Activated CD8-positive, alpha-beta T cell treated with anti-CD3 and anti-CD28 coated beads for 36 hours (primary cell): ENCODE data around the gene ACOT11. TPM values are rescaled to one million over a fixed set of nuclear protein-coding genes. Genes with fewer than 3 reads are reported as not detected.

Experiments used
- ATAC-seq: fragments of 200-7000 bp; cut with Tn5 transposase; one replicate; pipeline ENCODE4 v1.10.0; 2021; ENCODE audit warnings: mild to moderate bottlenecking, moderate library complexity
- CTCF ChIA-PET: fragments of 350-600 bp; sonication (Branson Sonifier 250); formaldehyde crosslinking; loops from one replicate; lab custom pipeline; 2021; ENCODE audit warnings: antibody characterized with exemption; lab: Charles Lee
- POLR2A ChIA-PET: fragments of 350-600 bp; sonication (Branson Sonifier 250); formaldehyde crosslinking; loops from one replicate; lab custom pipeline; 2021; ENCODE audit warnings: antibody characterized with exemption; lab: Charles Lee
- DNase-seq: peaks from one replicate; pipeline ENCODE4 v3.0.0-alpha.2; 2020
- H3K27ac Mint-ChIP-seq: one replicate; pipeline ENCODE4 v1.8.0; 2021; ENCODE audit warnings: mild to moderate bottlenecking, mixed read lengths
- H3K27me3 Mint-ChIP-seq: one replicate; pipeline ENCODE4 v1.8.0; 2021; ENCODE audit warnings: mixed read lengths
- H3K36me3 Mint-ChIP-seq: one replicate; pipeline ENCODE4 v1.8.0; 2021; ENCODE audit warnings: low read depth, mixed read lengths
- H3K4me1 Mint-ChIP-seq: one replicate; pipeline ENCODE4 v1.8.0; 2021; ENCODE audit warnings: low read depth, mixed read lengths
- H3K4me3 Mint-ChIP-seq: one replicate; pipeline ENCODE4 v1.8.0; 2021; ENCODE audit warnings: mild to moderate bottlenecking, moderate library complexity, mixed read lengths
- H3K9me3 Mint-ChIP-seq: one replicate; pipeline ENCODE4 v1.8.0; 2021; ENCODE audit warnings: mixed read lengths
- CTCF ChIP-seq: fragments of 200-600 bp; IDR thresholded peaks from one replicate; pipeline ENCODE4 v1.8.0; 2022; ENCODE audit warnings: antibody characterized with exemption, mild to moderate bottlenecking
- intact Hi-C: fragments of 100-400 bp; cut with micrococcal nuclease; formaldehyde crosslinking; loops from one replicate; pipeline ENCODE4 v1.10.0; 2022
- total RNA-seq, 2 experiments: library from RNA; stranded (reverse); gene quantifications; one replicate each; pipeline ENCODE4 v1.2.3, GENCODE V29; 2021

Gene ACOT11
- total RNA-seq, 2 experiments from 2014 or later = 1.1 to 1.2 TPM

- no peak for ATAC-seq
- ChIA-PET CTCF (no interaction called here), POLR2A (no interaction called here)
- Mint-ChIP-seq H3K36me3 (no peaks in the 10 kb centered on the region), H3K4me1 (no peaks in the 10 kb centered on the region), H3K27ac (no peak overlapping the region), H3K9me3 (peaks cover 3% of the 10 kb centered on the region), H3K4me3 (no peak overlapping the region), H3K27me3 (peaks cover 2% of the 10 kb centered on the region)
- intact Hi-C loops = no loop called here
- DNase-seq = no peak
- no peak for TF ChIP-seq CTCF
Observed at GRCh38 chr1:54556110-54556509, 8.1 kb downstream of the ACOT11 start.

GRCh38 chr1:54557671-54558355 is 9.8 kb downstream of the ACOT11 start:
- no peak for TF ChIP-seq CTCF
- peaks cover 3% of the 10 kb centered on the region for H3K9me3 Mint-ChIP-seq
- H3K4me3 Mint-ChIP-seq = no peak overlapping the region
- no peaks in the 10 kb centered on the region for H3K4me1 Mint-ChIP-seq
- no peaks in the 10 kb centered on the region for H3K36me3 Mint-ChIP-seq
- intact Hi-C loops = no loop called here
- ATAC-seq = no peak
- CTCF ChIA-PET = interaction anchor here (1.0 kb wide), 1 partner anchor 266 kb away, joined by 3 read pairs; no protein-coding TSS in a partner anchor
- peaks cover 2% of the 10 kb centered on the region for H3K27me3 Mint-ChIP-seq
- POLR2A ChIA-PET = no interaction called here
- no peak overlapping the region for H3K27ac Mint-ChIP-seq
- no peak for DNase-seq

- DNase-seq (no peak), ATAC-seq (no peak)
- Mint-ChIP-seq H3K36me3 (no peaks in the 10 kb centered on the region), H3K4me3 (no peak overlapping the region), H3K27me3 (peaks cover 2% of the 10 kb centered on the region), H3K27ac (no peak overlapping the region), H3K9me3 (peaks cover 3% of the 10 kb centered on the region), H3K4me1 (no peaks in the 10 kb centered on the region)
- ChIA-PET CTCF (interaction anchor here (1.0 kb wide), 1 partner anchor 265 kb away, joined by 3 read pairs; no protein-coding TSS in a partner anchor), POLR2A (interaction anchor here (0.5 to 1.3 kb wide), 2 partner anchors 14 to 57 kb away, joined by 4 read pairs; no protein-coding TSS in a partner anchor)
- intact Hi-C loops = no loop called here
- TF ChIP-seq CTCF = no peak
Observed at GRCh38 chr1:54558434-54559030, 10.5 kb downstream of the ACOT11 start.

- Mint-ChIP-seq H3K4me1 (no peaks in the 10 kb centered on the region), H3K27me3 (peaks cover 2% of the 10 kb centered on the region), H3K9me3 (peaks cover 3% of the 10 kb centered on the region), H3K27ac (no peak overlapping the region), H3K4me3 (no peak overlapping the region), H3K36me3 (no peaks in the 10 kb centered on the region)
- ATAC-seq = no peak
- ChIA-PET CTCF (no interaction called here), POLR2A (interaction anchor here (1.3 kb wide), 1 partner anchor 14 kb away, joined by 4 read pairs; no protein-coding TSS in a partner anchor)
- DNase-seq = no peak
- intact Hi-C loops = no loop called here
- TF ChIP-seq CTCF = no peak
Observed at GRCh38 chr1:54559111-54559548, 11.1 kb downstream of the ACOT11 start.

- ChIA-PET POLR2A (interaction anchor here (1.3 kb wide), 1 partner anchor 13 kb away, joined by 4 read pairs; no protein-coding TSS in a partner anchor), CTCF (no interaction called here)
- H3K4me3 Mint-ChIP-seq = no peak overlapping the region
- H3K9me3 Mint-ChIP-seq = peaks cover 3% of the 10 kb centered on the region
- H3K27me3 Mint-ChIP-seq = peaks cover 2% of the 10 kb centered on the region
- ATAC-seq (no peak), DNase-seq (no peak)
- intact Hi-C loops = no loop called here
- no peak for TF ChIP-seq CTCF
- no peaks in the 10 kb centered on the region for H3K4me1 Mint-ChIP-seq
- no peak overlapping the region for H3K27ac Mint-ChIP-seq
- H3K36me3 Mint-ChIP-seq = no peaks in the 10 kb centered on the region
Observed at GRCh38 chr1:54559771-54560231, 11.8 kb downstream of the ACOT11 start.
